Omental fat pad (tissue), 4 donors: ENCODE data around the gene CST11. TPM values are rescaled to one million over a fixed set of nuclear protein-coding genes. Genes with fewer than 3 reads are reported as not detected.

ENCODE experiments used
- ATAC-seq: fragments of 150-250 bp; one replicate; pipeline ENCODE4 v1.9.1; 2016; ENCODE audit warnings: mild to moderate bottlenecking, moderate library complexity; ENCODE audit not compliant: low FRiP score
- DNase-seq: peaks from one replicate; pipeline ENCODE4 v3.0.0-alpha.2; 2019; ENCODE audit warnings: low spot score
- CTCF ChIP-seq, 3 donors: fragments of 450-650 bp; IDR thresholded peaks; one replicate each; pipeline ENCODE4 v1.5.1; 2016 to 2017; ENCODE audit warnings: antibody characterized with exemption in 3 of 3, mild to moderate bottlenecking in 3 of 3, moderate library complexity in 2 of 3
- total RNA-seq, 4 donors: library from RNA; depleted of rRNA; stranded (reverse); fragments of >200 nt; gene quantifications; one replicate each; pipeline ENCODE4 v1.1.0, GENCODE V29; 2016

The CST11 gene
- total RNA-seq, 4 donors from 2014 or later: not detected

DNA sequence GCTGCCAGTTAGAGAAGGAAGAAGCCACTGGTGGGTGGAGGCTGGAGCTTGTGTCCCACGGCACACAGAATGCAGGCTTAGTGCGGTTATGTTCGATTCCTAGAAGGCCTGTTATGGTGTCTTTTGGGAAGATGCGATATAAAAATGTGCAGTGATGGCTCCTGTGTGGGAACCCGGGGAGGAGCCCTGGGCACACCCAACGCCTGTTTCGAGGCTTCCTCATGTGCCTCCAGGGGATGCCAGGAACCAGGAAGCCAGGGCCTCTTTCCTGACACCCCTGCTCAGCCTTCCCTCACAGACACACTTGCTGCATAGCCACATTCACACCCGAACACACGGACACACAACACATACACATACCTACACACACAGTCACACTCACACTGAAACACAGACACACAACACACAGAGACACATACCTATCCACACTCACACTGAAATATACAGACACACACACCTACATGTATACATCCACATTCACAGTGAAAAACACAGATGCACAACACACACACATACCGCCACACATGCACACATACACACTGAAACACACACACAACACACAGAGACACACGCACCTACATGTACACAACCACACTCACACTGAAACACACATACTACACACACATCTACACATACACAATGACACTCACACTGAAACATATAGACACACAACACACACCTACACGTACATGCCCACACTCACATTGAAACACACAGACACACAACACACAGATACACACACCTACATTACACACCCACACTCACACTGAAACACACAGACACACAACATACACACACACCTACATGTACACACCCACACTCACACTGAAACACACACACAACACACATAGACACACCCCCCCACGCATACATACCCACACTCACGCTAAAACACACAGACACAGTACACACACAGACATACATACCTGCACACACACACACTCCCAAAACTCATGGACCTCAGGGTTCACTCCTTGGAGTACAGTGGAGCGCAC is 1.2 kb upstream of the CST11 start:
- no peak for TF ChIP-seq CTCF (IDR thresholded peaks at IDR 0.05)
- no peak for ATAC-seq
- DNase-seq: no peak

- ATAC-seq (no peak), DNase-seq (no peak)
- no peak for TF ChIP-seq CTCF (IDR thresholded peaks at IDR 0.05)
These were observed 654 bp downstream of the CST11 start for GRCh38 chr20:23451956-23452487.

- DNase-seq: no peak
- no peak for ATAC-seq
- no peak for TF ChIP-seq CTCF (IDR thresholded peaks at IDR 0.05)
These were observed 1.8 kb downstream of the CST11 start for GRCh38 chr20:23450877-23451276.

DNA sequence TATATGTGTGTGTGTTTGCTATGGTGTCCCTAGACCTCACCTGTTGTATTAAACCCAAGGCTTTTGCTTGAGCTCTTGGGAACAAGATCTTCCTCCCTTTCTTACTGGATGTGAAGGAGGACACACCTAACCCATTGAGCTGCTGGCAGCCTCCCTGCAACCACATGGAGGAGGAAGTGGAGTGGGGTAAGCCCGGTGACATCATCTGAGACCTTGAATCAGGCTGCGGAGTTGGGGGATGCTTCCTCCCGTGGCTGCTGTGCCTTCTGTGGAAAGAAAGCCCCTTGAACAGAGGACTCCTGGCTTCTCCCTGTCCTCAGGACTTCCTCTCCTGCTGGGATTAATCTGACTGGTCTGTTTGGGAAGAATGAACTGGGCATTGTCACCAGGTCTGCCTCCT is 3.3 kb downstream of the CST11 start:
- no peak for ATAC-seq
- DNase-seq: no peak
- TF ChIP-seq CTCF (IDR thresholded peaks at IDR 0.05): no peak

DNA sequence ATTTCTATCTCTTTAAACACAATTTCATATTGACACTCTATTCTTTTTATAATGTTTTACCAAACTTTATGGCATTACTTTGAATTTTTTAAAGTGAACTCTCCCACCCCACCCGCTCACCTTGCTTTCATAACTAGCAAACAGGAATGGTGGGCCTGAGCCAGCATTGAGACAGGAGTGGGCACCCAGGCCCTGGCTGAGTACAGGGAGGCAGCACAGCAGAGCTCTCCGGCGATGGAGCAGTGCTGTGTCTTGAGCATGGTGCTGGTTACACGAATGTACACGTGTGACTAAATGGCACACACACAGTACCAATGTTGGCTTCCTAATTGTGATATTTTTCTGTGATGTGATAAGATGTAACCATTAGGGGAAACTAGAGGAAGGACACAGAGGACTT is 4.5 kb downstream of the CST11 start:
- ATAC-seq: no peak
- DNase-seq: no peak
- no peak for TF ChIP-seq CTCF (IDR thresholded peaks at IDR 0.05)

GRCh38 chr20:23446505-23446904 is 6.2 kb downstream of the CST11 start:
- ATAC-seq: no peak
- DNase-seq: peak; percentile 35
- TF ChIP-seq CTCF (IDR thresholded peaks at IDR 0.05): no peak
